NT2/D1 (cell line): Measurements from ENCODE around the gene AADACL4.
"Not testable (repeated sequence)": the region's sequence is repeated elsewhere in the genome, so short reads cannot be mapped to it uniquely, and the experiment has no call there.

Source experiments
- DNase-seq: peaks from one replicate; pipeline ENCODE4 v3.0.0-alpha.2; 2011; ENCODE audit warnings: low read depth, low spot score
- H3K27me3 ChIP-seq: 2 replicates; pipeline ENCODE4 v1.6.0; 2011; ENCODE audit warnings: mild to moderate bottlenecking; ENCODE audit not compliant: insufficient read length, insufficient read depth
- H3K36me3 ChIP-seq: 2 replicates; pipeline ENCODE4 v1.6.1; 2011; ENCODE audit warnings: mild to moderate bottlenecking, low read length, mixed read lengths; ENCODE audit not compliant: insufficient read depth, insufficient read length
- H3K4me1 ChIP-seq: 2 replicates; pipeline ENCODE4 v1.5.1; 2011; ENCODE audit not compliant: insufficient read depth, insufficient read length
- H3K4me3 ChIP-seq: 2 replicates; pipeline ENCODE4 v1.5.1; 2011; ENCODE audit warnings: low read depth; ENCODE audit not compliant: insufficient read length
- H3K9ac ChIP-seq: 2 replicates; pipeline ENCODE4 v1.6.0; 2011; ENCODE audit warnings: low read depth; ENCODE audit not compliant: insufficient read length
- H3K9me3 ChIP-seq: 2 replicates; pipeline ENCODE4 v1.5.1; 2011; ENCODE audit warnings: mild to moderate bottlenecking, low read length; ENCODE audit not compliant: insufficient read depth
- SUZ12 ChIP-seq: IDR thresholded peaks from 2 replicates; pipeline ENCODE4 v1.6.1; 2011; ENCODE audit not compliant: insufficient read length, insufficient read depth; ENCODE audit errors: extremely low read depth
- YY1 ChIP-seq: IDR thresholded peaks from 2 replicates; pipeline ENCODE4 v1.6.1; 2011; ENCODE audit not compliant: insufficient read length, insufficient read depth
- ZNF274 ChIP-seq: IDR thresholded peaks from 2 replicates; pipeline ENCODE4 v1.6.1; 2011; ENCODE audit warnings: mild to moderate bottlenecking, low read depth, low read length

Gene AADACL4

GRCh38 chr1:12640958-12641272 is 3.0 kb upstream of the AADACL4 start:
- no peaks in the 10 kb centered on the region for H3K36me3 ChIP-seq
- no peak overlapping the region for H3K9ac ChIP-seq
- no peak for TF ChIP-seq SUZ12
- TF ChIP-seq YY1: no peak
- TF ChIP-seq ZNF274: no peak
- peaks cover 6% of the 10 kb centered on the region for H3K4me1 ChIP-seq
- H3K9me3 ChIP-seq: peaks cover 41% of the 10 kb centered on the region
- peaks cover 2% of the 10 kb centered on the region for H3K27me3 ChIP-seq
- H3K4me3 ChIP-seq: no peak overlapping the region
- no peak for DNase-seq

GRCh38 chr1:12643079-12643478 is 806 bp upstream of the AADACL4 start:
- Histone ChIP-seq H3K9me3 (peaks cover 36% of the 10 kb centered on the region), H3K4me3 (no peak overlapping the region), H3K4me1 (no peaks in the 10 kb centered on the region), H3K36me3 (no peaks in the 10 kb centered on the region), H3K27me3 (peaks cover 2% of the 10 kb centered on the region), H3K9ac (no peak overlapping the region)
- no peak for DNase-seq
- TF ChIP-seq YY1 (no peak), SUZ12 (no peak), ZNF274 (no peak)

DNA sequence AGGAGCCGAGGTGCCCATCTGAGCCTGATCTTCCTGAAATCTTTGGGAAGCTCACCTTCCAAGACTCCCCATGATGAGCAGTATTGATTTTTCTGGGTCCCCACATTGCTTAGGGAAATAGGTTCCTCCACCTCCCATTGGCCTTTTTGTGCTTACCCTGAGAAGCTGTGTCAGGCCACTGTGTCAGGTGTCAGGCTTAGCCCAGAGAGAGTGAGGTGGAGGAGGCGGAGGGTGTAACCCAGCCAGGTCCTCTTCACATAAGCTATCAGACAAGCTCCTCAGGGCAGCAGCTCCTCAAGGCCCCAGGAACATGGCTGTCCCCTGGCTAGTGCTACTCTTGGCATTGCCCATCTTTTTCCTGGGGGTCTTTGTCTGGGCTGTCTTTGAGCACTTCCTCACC is 352 bp downstream of the AADACL4 start:
- no peak overlapping the region for H3K9ac ChIP-seq
- peaks cover 2% of the 10 kb centered on the region for H3K27me3 ChIP-seq
- no peak overlapping the region for H3K4me3 ChIP-seq
- H3K9me3 ChIP-seq: peaks cover 28% of the 10 kb centered on the region
- no peaks in the 10 kb centered on the region for H3K4me1 ChIP-seq
- DNase-seq: no peak
- H3K36me3 ChIP-seq: no peaks in the 10 kb centered on the region
- TF ChIP-seq SUZ12: no peak
- no peak for TF ChIP-seq YY1
- no peak for TF ChIP-seq ZNF274

- peaks cover 2% of the 10 kb centered on the region for H3K27me3 ChIP-seq
These were observed 944 bp downstream of the AADACL4 start for GRCh38 chr1:12644829-12645228.

DNA sequence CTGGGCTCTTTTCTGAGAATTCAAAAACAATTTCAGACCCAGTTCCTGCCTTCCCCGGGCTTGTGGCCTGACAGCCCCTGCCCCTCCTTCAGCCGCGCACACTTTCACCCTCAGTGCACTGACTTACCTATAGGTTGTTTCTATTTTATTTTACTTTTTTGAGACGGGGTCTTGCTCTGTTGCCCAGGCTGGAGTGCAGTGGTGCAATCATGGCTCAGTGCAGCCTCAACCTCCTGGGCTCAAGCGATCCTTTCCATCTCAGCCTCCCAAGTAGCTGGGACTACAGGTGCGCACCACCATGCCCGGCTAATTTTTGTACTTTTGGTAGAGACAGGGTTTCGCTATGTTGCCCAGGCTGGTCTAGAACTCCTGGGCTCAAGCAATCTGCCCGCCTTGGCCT is 1.5 kb downstream of the AADACL4 start:
- DNase-seq, H3K27me3 ChIP-seq, H3K4me3 ChIP-seq, H3K36me3 ChIP-seq, H3K4me1 ChIP-seq, H3K9ac ChIP-seq: not testable (repeated sequence)
- peaks cover 16% of the 10 kb centered on the region for H3K9me3 ChIP-seq

More at GRCh38 chr1:12644829-12645228, 944 bp downstream of the AADACL4 start:
- DNase-seq: no peak
- no peaks in the 10 kb centered on the region for H3K36me3 ChIP-seq
- TF ChIP-seq YY1 (no peak), SUZ12 (no peak), ZNF274 (no peak)
- H3K4me1 ChIP-seq: no peaks in the 10 kb centered on the region
- no peak overlapping the region for H3K4me3 ChIP-seq
- H3K9me3 ChIP-seq: peaks cover 22% of the 10 kb centered on the region
- no peak overlapping the region for H3K9ac ChIP-seq

DNA sequence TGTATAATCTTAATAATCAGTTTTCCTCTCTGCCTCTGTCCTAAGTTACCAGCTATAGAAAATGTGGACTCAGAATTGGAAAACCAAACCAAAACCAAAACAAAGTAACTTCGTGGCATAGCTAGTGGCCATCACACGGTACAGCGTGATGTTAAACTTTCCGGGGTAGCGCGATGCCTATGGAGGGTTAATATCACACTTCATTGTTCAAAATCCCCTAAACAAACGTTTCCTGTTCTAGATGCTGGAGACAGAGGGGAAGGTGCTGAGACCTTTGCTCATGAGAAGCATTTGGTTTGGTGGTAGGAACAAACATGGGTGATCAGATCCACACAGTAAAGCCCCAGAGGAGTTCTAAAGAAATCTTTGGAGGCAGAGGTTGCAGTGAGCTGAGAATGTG is 4.9 kb downstream of the AADACL4 start:
- Histone ChIP-seq H3K4me3 (no peak overlapping the region), H3K36me3 (no peaks in the 10 kb centered on the region), H3K9me3 (no peaks in the 10 kb centered on the region), H3K4me1 (no peaks in the 10 kb centered on the region), H3K27me3 (peaks cover 2% of the 10 kb centered on the region), H3K9ac (no peak overlapping the region)
- no peak for DNase-seq
- no peak for TF ChIP-seq ZNF274
- no peak for TF ChIP-seq YY1
- no peak for TF ChIP-seq SUZ12

DNA sequence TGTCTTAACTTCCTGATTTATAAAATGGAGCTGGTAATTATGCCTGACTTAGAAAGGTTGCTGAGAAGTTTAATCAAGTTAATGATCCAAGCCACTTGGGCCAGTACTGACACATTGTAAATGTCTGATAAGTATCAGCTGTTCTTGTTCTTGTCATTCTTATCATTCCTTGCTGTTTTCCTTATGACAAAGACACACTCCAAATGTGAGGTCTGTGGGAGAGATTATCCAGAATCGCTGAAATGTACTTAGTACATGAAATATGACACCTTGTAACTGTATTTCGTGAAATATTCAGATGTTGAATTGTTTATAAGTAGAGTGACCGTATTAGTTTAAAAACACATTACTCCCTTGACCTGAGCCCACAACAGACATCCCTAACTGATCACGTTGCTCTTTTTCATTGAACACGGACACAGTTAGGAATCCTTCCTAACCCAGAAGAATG is 6.1 kb downstream of the AADACL4 start:
- H3K4me1 ChIP-seq: no peaks in the 10 kb centered on the region
- DNase-seq: no peak
- H3K9me3 ChIP-seq: no peaks in the 10 kb centered on the region
- H3K9ac ChIP-seq: no peak overlapping the region
- H3K36me3 ChIP-seq: no peaks in the 10 kb centered on the region
- no peak overlapping the region for H3K4me3 ChIP-seq
- no peak for TF ChIP-seq YY1
- TF ChIP-seq SUZ12: no peak
- TF ChIP-seq ZNF274: no peak
- no peaks in the 10 kb centered on the region for H3K27me3 ChIP-seq

DNA sequence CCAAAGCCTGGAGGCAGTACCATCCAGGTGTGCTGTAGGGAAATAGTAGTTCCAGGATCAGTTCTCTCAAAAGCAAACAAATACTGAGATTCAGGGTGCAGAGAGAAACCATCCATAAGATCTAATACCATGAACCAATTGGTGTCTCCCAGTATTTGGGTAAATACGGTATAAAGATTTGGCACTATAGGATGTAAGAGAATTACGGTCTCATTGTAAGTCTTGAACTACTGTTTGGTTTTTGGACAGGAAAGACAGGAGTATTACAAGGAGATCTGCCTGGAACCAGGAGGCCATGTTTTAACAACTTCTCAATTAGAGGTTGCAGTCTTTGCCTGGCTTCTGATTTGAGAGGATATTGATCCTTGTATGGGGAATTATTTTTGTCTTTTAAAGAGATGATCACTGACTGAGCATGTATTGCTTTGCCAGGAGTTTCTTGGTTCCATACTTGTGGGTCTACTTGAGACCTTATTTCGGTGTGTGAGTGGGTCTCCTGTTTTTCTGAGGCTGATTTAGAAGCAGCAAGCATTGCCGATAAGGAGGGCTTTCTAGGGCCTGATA is 10.2 kb downstream of the AADACL4 start:
- Histone ChIP-seq H3K27me3 (no peaks in the 10 kb centered on the region), H3K4me1 (no peaks in the 10 kb centered on the region), H3K9ac (no peak overlapping the region), H3K4me3 (no peak overlapping the region), H3K9me3 (no peaks in the 10 kb centered on the region; the same call in 1 of the 2 replicates), H3K36me3 (no peaks in the 10 kb centered on the region)
- no peak for DNase-seq
- no peak for TF ChIP-seq ZNF274
- no peak for TF ChIP-seq SUZ12
- no peak for TF ChIP-seq YY1
